NT2/D1 (cell line): ENCODE data around the gene SFXN5.

Experiments
- SUZ12 ChIP-seq: IDR thresholded peaks from 2 replicates; pipeline ENCODE4 v1.6.1; 2011; ENCODE audit not compliant: insufficient read length, insufficient read depth; ENCODE audit errors: extremely low read depth
- YY1 ChIP-seq: IDR thresholded peaks from 2 replicates; pipeline ENCODE4 v1.6.1; 2011; ENCODE audit not compliant: insufficient read length, insufficient read depth
- ZNF274 ChIP-seq: IDR thresholded peaks from 2 replicates; pipeline ENCODE4 v1.6.1; 2011; ENCODE audit warnings: mild to moderate bottlenecking, low read depth, low read length

GRCh38 chr2:72975017-72975416, 96.5 kb downstream of the SFXN5 start:
- TF ChIP-seq ZNF274 (no peak), YY1 (no peak), SUZ12 (no peak)
